ENCODE results near the gene UBE2C.
"Not testable (repeated sequence)": the region's sequence is repeated elsewhere in the genome, so short reads cannot be mapped to it uniquely, and the experiment has no call there.

Gene UBE2C

DNA sequence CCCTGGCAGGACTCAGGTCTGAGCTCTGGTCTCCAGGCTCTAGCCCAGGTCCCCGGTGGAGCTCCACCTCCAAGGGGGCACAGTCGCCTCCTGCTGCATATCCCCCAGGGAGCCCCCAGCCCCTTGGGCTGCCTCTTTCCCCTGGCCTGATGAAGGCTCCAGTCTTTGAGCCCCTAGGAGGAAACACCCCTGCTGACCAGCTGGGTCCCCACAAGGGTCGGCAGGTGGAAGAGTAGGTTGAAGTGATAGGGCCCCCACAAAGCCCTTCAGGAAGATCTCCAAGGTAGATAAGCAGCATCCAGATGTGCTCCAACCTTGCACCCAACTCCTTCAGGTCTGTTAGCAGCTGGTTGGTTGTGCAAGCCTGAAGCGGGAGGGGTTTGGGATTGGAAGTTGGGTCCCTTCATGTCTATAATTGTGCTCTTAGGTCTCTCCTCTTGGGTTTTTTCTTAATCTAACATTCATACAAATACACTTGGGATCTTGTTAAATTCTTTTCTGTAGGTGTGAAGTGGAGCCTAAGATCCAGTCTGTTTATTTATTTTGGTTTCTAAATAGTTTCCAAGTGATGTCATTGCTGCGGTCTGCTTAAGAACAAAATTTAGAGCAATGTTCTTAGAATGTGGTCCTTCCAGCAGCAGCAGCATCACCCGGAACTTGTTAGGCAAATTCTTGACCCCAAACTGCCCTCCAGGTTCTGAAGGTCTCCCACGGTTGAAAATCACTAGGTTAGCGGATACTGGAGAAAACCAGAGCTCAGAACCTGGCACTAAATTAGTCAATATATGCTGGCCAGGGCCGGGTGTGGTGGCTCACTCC, 5.1 kb downstream of the UBE2C start:
- Mint-ChIP-seq H3K4me3 (no peak overlapping the region), H3K9me3 (no peaks in the 10 kb centered on the region), H3K27me3 (ENCODE audit: low read depth) (peaks cover 14% of the 10 kb centered on the region), H3K36me3 (ENCODE audit: low read depth) (peaks cover 25% of the 10 kb centered on the region), H3K27ac (peak overlapping the region; percentile 63), H3K4me1 (ENCODE audit: low read depth) (peaks cover 22% of the 10 kb centered on the region)

DNA sequence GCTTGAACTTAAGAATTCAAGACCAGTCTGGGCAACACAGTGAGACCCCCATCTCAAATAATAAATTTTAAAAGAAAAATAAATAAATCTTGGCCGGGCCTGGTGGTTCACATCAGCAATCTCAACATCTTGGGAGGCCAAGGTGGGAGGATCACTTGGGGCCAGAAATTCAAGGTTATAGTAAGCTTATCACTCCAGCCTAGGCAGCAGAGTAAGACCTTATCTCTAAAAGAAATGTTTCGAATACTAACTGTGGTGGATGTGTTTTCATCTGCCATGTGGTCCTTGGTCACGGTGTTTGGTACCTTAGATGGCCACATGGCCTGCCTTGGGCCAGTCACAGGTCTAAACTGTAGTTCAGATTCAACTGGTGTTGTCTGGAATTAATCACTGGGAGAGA, 5.8 kb downstream of the UBE2C start:
- Mint-ChIP-seq H3K9me3 (no peaks in the 10 kb centered on the region), H3K27me3 (ENCODE audit: low read depth) (peaks cover 18% of the 10 kb centered on the region)

DNA sequence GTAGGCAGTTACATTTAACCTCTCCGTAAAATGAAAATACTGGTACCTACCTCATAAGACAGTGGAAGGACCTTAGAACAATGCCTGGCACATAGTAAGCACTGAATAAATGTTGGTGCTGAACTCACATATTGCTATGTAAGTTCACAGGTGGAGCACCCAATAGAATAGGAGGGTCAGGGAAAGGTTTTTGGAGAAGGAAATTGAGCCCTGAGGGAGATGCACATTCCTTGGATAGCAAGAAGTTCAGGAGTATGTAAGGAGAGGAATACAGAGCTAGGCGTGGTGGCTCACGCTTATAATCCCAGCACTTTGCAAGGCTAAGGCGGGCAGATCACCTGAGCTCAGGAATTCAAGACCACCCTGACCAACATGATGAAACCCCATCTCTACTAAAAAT, 7.0 kb downstream of the UBE2C start:
- Mint-ChIP-seq H3K27ac (no peak overlapping the region), H3K9me3 (no peaks in the 10 kb centered on the region), H3K27me3 (ENCODE audit: low read depth) (peaks cover 31% of the 10 kb centered on the region), H3K4me3 (no peak overlapping the region), H3K4me1 (ENCODE audit: low read depth) (peaks cover 21% of the 10 kb centered on the region), H3K36me3 (ENCODE audit: low read depth) (peaks cover 15% of the 10 kb centered on the region)

More for the DNA sequence above, 5.8 kb downstream of the UBE2C start:
- no peak overlapping the region for H3K27ac Mint-ChIP-seq
- H3K4me1 Mint-ChIP-seq (ENCODE audit: low read depth), result peaks cover 20% of the 10 kb centered on the region
- no peak overlapping the region for H3K4me3 Mint-ChIP-seq
- H3K36me3 Mint-ChIP-seq (ENCODE audit: low read depth), result peaks cover 19% of the 10 kb centered on the region

DNA sequence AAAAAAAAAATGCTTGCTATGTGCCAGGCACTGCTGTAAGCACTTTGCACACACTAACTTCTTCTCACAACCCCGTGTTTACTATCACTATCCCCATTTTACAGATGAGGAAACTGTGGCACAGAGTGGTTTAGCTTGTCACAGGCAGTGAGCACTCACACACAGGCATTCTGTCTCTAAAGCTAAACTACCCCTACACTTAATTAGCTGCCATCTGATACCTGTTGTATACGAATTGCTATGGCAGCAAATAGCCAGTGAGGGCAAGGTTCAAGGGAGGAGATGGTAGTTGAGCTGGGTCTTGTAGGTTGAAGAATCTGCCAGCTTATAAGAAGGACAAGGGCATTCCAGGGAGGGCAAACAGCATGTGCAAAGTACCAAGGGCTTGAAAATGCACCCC, 9.5 kb downstream of the UBE2C start:
- peaks cover 16% of the 10 kb centered on the region for H3K4me1 Mint-ChIP-seq (ENCODE audit: low read depth)
- peaks cover 6% of the 10 kb centered on the region for H3K36me3 Mint-ChIP-seq (ENCODE audit: low read depth)
- H3K9me3 Mint-ChIP-seq, result no peaks in the 10 kb centered on the region
- H3K27me3 Mint-ChIP-seq (ENCODE audit: low read depth), result peaks cover 39% of the 10 kb centered on the region
- no peak overlapping the region for H3K4me3 Mint-ChIP-seq
- H3K27ac Mint-ChIP-seq, result no peak overlapping the region

DNA sequence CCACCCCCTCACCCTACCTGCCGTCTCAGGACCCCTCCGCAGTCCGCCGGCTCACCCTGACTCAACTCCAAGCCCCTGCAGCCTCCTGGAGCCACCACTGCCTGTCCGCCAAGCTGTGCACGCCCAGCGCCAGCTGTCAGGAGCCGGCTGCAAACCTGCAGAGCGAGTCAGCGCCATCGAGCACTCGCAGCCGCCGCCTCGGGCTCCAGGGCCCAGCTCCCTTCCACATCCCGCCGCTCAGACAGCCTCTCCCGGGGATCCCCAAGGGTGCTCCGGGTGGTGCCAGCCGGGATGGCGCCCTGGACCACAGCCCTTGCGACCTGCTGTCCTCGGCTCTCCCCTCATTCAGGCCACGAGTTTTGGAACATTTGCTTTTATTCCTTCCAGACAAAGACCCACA, 10.4 kb downstream of the UBE2C start:
- H3K27ac Mint-ChIP-seq, result no peak overlapping the region
- no peak overlapping the region for H3K4me3 Mint-ChIP-seq
- peaks cover 2% of the 10 kb centered on the region for H3K36me3 Mint-ChIP-seq (ENCODE audit: low read depth)
- peaks cover 39% of the 10 kb centered on the region for H3K27me3 Mint-ChIP-seq (ENCODE audit: low read depth)
- no peaks in the 10 kb centered on the region for H3K9me3 Mint-ChIP-seq
- peaks cover 16% of the 10 kb centered on the region for H3K4me1 Mint-ChIP-seq (ENCODE audit: low read depth)

DNA sequence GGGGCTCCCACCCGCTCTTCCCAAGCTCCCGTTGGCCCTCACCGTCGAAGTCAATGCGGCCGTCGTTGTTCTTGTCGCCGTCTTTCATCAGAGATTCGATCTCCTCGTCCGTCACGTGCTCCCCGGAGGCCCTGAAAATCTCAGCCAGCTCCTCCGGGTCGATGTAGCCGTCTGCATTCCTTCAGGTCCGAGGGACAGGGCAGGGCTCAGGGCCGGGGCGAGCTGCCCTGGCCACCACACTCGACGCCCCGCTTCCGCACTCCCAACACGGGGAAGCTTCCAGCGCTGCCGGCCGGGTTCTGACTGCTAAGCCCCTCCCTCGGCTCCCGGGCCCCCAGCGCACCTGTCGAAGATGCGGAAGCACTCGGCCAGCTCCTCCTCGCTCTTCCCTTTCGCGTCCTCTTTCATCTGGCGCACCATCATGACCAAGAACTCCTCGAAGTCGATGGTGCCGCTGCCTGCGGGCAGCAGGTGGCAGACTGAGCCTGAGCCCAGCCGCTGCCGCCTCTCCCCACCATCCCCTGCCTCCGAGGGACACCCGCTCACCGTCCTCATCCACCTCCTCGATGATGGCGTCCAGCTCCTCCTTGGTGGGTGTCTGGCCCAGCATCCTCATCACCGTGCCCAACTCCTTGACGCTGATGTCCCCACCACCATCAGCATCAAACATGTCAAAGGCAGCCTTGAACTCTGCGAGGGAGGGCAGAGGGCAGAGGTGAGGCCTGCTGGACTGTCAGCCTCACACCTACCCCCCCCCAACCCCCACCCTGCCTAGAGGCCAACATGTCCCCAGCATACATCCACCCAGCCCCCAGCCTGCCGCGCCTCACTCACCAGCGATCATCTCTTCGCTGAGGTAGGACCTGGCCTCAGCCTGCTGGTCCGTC, 11.7 kb downstream of the UBE2C start:
- Mint-ChIP-seq H3K27me3 (ENCODE audit: low read depth) (peaks cover 44% of the 10 kb centered on the region), H3K36me3 (ENCODE audit: low read depth) (peaks cover 2% of the 10 kb centered on the region), H3K4me1 (ENCODE audit: low read depth) (peaks cover 16% of the 10 kb centered on the region), H3K27ac (no peak overlapping the region), H3K9me3 (no peaks in the 10 kb centered on the region), H3K4me3 (peak overlapping the region; percentile 70)

DNA sequence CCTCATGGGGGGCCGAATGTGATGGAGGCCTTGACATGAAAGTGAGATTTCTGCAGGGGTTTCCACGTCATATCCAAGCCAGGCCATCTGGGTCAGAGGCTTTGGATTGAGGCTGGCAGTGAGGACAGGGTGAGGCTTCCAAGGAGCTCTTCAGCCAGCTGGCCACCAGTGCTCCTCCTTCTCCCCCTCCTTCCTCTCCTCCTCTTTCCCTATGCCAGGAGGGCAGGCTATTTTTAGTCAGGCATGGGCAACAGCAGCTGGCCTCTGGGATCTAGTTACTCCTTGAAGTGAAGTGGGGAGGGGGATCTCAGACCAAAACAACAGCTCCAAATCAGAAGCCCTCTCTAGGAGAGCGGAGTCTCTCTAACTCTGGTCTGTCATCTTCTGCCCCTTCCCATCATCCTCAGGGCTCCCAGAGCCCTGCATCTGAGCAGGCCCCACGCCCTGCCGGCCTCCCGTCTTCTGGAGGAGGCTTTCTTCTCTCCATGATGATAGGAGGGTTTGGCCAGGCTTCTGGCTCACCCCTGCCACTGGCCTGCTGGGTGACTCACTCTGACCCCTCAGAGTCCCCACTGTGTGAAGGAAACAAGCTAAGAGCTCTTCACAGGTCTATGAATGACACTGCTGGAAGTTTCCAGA, 14.1 kb downstream of the UBE2C start:
- Mint-ChIP-seq H3K27ac (no peak overlapping the region), H3K36me3 (ENCODE audit: low read depth) (peaks cover 2% of the 10 kb centered on the region), H3K27me3 (ENCODE audit: low read depth) (peaks cover 45% of the 10 kb centered on the region), H3K4me3 (no peak overlapping the region), H3K4me1 (ENCODE audit: low read depth) (peaks cover 16% of the 10 kb centered on the region), H3K9me3 (no peaks in the 10 kb centered on the region)

DNA sequence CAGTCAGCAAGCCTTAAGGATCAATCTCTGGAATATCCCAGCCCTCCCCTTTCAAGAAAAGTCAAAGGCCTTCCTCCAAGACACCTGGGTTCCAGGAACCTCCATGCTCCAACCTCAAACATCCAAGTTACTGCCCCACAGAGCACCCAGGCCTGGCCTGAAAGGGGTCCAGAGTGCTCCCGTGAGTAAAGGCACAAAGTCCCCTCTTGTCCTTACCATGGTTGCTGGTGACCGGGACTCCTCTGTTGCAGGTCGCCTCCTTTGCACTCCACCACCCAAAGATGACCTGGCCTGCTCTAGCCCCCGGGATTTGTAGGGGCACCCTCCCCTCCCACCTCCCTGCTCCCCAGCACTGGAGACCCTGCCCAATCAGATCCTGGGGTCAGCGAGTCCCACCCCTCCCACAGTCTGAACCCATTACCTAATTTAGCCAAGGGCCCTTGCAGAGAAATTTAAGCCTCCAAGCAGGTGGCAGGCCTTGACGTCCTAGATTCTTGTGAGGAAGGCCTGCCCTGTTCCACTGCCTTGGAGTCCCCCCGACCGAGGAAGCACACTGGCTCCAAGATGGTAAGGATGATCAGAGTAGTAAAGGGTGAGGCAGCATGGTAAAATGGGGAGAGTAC, 14.7 kb downstream of the UBE2C start, which contains the start of gene TNNC2:
TNNC2 (minus strand) TSS at position 283 of the 623 bp plus-strand sequence; CDS start at position 219, 64 bp downstream.
- peaks cover 46% of the 10 kb centered on the region for H3K27me3 Mint-ChIP-seq (ENCODE audit: low read depth)
- H3K9me3 Mint-ChIP-seq, result no peaks in the 10 kb centered on the region
- no peak within 1 kb of the TSS for H3K4me3 Mint-ChIP-seq
- peaks cover 2% of the 10 kb centered on the region for H3K36me3 Mint-ChIP-seq (ENCODE audit: low read depth)
- H3K27ac Mint-ChIP-seq, result no peak within 1 kb of the TSS
- H3K4me1 Mint-ChIP-seq (ENCODE audit: low read depth), result peaks cover 16% of the 10 kb centered on the region

DNA sequence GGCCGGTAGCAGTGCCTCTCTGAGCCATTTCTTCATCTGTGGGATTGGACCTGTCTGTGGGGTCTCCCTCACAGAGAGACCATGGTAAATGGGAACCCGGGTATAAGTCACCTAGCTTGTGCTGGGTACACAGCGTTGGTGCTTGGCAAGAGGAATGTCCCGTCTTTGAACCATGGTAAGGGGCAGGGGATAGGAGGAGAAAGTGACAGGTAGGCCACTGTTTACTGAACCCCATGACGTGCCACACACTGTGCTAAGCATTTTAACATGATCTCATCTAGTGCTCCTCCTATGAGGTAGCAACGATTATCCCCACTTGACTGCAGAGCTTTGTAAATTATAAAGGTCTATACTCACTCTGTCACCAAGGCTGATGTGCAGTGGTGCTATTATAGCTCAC, 15.3 kb downstream of the UBE2C start:
- peaks cover 2% of the 10 kb centered on the region for H3K36me3 Mint-ChIP-seq (ENCODE audit: low read depth)
- H3K27me3 Mint-ChIP-seq (ENCODE audit: low read depth), result peaks cover 41% of the 10 kb centered on the region
- no peak overlapping the region for H3K27ac Mint-ChIP-seq
- no peaks in the 10 kb centered on the region for H3K9me3 Mint-ChIP-seq
- no peak overlapping the region for H3K4me3 Mint-ChIP-seq
- peaks cover 13% of the 10 kb centered on the region for H3K4me1 Mint-ChIP-seq (ENCODE audit: low read depth)

DNA sequence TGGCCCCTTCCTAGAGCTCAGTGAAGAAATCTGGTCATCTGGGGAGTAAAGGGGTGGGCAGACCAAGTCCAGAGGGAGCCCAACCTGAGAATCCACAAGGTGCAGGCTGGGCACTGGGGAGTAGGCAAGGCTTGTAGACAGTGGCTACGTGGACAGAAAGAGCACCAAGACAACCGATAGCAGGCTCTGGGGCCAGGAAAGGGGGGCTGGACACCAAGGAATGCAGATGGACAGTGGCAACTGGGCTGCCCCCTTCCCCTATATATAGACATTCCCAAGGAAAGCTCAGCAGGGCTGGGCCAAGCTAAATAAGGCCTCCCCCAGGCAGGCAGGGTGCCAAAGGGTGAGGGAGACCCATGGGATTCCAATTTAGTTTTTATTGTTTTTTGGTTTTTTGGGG, 16.1 kb downstream of the UBE2C start:
- Mint-ChIP-seq H3K36me3 (ENCODE audit: low read depth) (peaks cover 2% of the 10 kb centered on the region), H3K4me1 (ENCODE audit: low read depth) (peaks cover 13% of the 10 kb centered on the region), H3K4me3 (no peak overlapping the region), H3K9me3 (no peaks in the 10 kb centered on the region), H3K27me3 (ENCODE audit: low read depth) (peaks cover 37% of the 10 kb centered on the region), H3K27ac (no peak overlapping the region)

DNA sequence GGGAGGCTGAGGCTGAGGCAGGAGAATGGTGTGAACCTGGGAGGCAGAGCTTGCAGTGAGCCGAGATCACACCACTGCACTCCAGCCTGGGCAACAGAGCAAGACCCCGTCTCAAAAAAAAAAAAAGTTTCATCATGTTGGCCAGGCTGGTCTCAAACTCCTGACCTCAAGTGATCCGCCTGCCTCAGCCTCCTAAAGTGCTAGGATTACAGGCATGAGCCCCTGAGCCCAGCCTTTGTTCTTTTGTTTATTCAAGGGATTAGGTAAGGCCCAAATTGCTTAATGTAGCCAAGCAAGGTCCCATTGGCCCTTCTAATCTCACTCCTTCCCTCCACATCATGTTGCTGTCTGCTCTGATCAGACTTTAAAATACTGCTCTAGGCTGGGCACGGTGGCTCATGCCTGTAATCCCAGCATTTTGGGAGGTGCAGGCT, 17.2 kb downstream of the UBE2C start:
- H3K27me3 Mint-ChIP-seq (ENCODE audit: low read depth), result peaks cover 26% of the 10 kb centered on the region
- H3K4me3 Mint-ChIP-seq; H3K36me3 Mint-ChIP-seq (ENCODE audit: low read depth): not testable (repeated sequence)

DNA sequence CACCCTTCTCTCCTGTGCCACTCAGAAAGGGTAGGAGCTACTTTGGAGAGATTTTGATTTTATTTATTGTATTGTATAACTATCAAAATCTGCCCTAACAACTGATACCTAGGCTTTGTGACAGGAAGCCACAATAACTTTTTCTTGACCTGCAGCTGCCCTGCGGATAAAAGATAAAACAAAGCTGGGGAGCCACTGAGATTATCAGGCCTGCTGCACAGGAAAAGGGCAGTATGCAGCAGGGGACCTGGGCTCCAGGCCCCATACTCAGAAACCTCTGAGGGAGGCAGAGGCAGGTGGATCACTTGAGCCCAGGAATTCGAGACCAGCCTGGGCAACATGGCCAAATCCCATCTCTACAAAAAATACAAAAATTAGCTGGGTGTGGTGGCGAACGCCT, 20.2 kb downstream of the UBE2C start:
- peaks cover 20% of the 10 kb centered on the region for H3K27me3 Mint-ChIP-seq (ENCODE audit: low read depth)
- H3K4me3 Mint-ChIP-seq, result peak overlapping the region; percentile 74
- H3K4me1 Mint-ChIP-seq (ENCODE audit: low read depth), result peaks cover 4% of the 10 kb centered on the region
- H3K9me3 Mint-ChIP-seq, result no peaks in the 10 kb centered on the region
- no peaks in the 10 kb centered on the region for H3K36me3 Mint-ChIP-seq (ENCODE audit: low read depth)
- H3K27ac Mint-ChIP-seq, result no peak overlapping the region

More for the DNA sequence above, 17.2 kb downstream of the UBE2C start:
- not testable (repeated sequence) for H3K4me1 Mint-ChIP-seq (ENCODE audit: low read depth); H3K9me3 Mint-ChIP-seq; H3K27ac Mint-ChIP-seq

DNA sequence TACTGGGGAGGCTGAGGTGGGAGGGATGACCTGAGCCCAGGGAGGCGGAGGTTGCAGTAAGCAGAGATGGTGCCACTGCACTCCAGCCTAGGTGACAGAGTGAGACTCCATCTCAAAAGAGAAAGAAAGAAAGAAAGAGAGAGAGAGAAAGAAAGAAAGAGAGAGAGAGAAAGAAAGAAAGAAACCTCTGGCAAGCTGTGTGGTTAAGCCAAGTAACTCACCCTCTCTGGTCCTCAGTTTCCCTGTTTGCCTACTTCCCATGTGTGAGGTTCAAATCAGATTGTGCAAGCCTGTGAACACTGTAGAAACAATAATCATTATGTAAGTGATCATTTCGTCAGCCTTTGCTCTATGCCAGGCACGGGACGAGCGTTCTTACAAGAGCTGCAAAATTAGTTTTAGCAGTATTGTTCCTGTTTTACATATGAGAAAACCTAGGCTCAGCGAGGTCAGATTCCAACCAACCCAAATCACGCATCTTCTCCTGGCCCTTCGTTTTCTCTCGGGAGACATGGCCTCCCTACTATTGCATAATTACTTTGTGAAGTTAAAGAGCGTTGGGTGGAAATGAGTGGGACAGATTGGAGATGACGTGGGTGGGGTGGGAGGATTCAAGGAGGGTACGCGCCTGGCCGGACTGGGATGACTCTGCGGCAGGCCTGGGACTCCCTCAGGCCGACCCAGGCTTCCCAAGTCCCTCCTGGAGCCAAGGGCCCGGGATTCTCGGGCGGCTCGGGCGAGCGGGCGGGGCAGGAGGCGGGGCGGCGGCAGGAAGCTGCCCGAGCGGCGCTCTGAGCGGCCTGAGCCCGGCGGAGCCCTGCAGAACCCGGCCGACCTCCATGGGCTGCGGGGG, 20.8 kb downstream of the UBE2C start, which contains the start of gene SNX21:
SNX21 (plus strand) TSS at position 770 of the 853 bp plus-strand sequence. CDS start 121 bp downstream, outside the sequence.
- H3K27me3 Mint-ChIP-seq (ENCODE audit: low read depth), result peaks cover 18% of the 10 kb centered on the region
- H3K9me3 Mint-ChIP-seq, result no peaks in the 10 kb centered on the region
- H3K36me3 Mint-ChIP-seq (ENCODE audit: low read depth), result no peaks in the 10 kb centered on the region
- peak within 1 kb of the TSS; percentile 74 for H3K4me3 Mint-ChIP-seq
- peaks cover 4% of the 10 kb centered on the region for H3K4me1 Mint-ChIP-seq (ENCODE audit: low read depth)
- no peak within 1 kb of the TSS for H3K27ac Mint-ChIP-seq

All from T-helper 1 cell treated with Interleukin-12 subunit alpha and Interleukin-12 subunit beta and Interleukin-4 antibody, amounts not matched to agents 30 μg/mL and 1 μg/mL, for 36 hours (primary cell).